ENCODE measurements around the gene ECT2L. TPM values are rescaled to one million over a fixed set of nuclear protein-coding genes. Genes with fewer than 3 reads are reported as not detected.

ECT2L gene
- total RNA-seq, 6 experiments from 2014 or later = not detected

DNA sequence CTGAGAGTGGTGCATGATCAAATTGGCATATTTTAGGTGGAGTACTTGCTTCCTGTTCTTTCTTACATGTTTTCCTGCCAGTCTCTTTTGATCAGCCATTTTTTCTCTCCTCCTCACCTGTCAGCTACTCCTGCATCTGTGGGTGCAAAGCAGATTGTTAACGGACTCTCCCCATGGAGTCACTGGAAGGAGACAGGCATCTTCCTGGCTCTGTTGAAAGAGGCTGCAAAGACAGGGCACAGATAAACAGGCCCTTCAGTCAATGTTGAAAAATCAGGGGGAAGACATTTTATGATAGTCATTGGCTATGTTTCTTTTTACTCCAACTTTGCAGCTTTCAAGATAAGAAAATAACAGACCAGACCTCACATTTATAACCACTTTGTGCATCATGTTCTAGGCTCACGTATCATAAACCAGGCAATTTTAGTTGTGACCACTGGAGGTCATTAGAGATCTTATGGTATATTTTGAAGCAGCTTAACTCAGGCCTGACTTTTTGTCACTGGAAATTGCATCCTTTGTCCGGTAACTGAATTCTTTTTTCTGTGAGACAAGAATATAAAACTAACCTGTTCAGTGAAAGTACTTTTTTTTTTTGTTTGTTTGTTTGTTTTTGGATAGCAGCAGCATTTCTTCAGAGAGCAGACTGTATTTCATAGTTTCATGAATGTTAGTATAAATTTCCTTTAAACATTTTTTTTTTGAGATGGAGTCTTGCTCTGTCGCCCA is 20.1 kb downstream of the ECT2L start:
- no peaks in the 10 kb centered on the region for H3K27me3 ChIP-seq
- 17% methylated on average over 3 of the region's 4 CpGs for WGBS (ENCODE audit: insufficient coverage, low coverage, low lambda C conversion rate, missing lambda C conversion rate)
- no peaks in the 10 kb centered on the region for H3K4me1 ChIP-seq
- no peak overlapping the region for H3K4me3 ChIP-seq
- intact Hi-C loops (cut with DNase I) = no loop called here
- no peak overlapping the region for H3K27ac ChIP-seq
- TF ChIP-seq POLR2A (IDR thresholded peaks at IDR 0.05) (no peak), CTCF (IDR thresholded peaks at IDR 0.05) (peak; percentile 64 to 77 (median 74))
- H3K36me3 ChIP-seq = no peaks in the 10 kb centered on the region
- DNase-seq = no peak
- no peaks in the 10 kb centered on the region for H3K9me3 ChIP-seq
- ATAC-seq = peak; percentile 83 to 88 (median 86)

DNA sequence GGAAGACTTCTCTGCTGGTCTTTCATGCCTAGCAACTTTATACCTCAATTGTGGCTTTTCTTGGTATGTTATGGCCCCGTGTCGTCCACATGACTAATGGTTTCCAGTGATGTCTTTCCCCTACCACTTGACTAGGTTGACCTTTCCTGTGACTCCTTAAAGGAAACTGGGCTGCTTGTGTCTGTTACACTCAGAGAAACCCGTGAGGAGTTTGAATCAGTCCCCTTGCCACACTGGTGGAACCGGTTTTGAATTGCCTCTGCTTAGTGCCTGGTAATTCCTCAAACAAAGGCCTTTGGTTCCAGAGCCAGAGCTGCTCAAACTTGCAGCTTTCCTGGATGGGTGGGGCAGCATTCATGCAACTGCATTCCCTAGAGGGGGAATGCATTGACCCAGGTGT is 21.9 kb downstream of the ECT2L start:
- WGBS (ENCODE audit: insufficient coverage, low coverage, low lambda C conversion rate, missing lambda C conversion rate) = 68% methylated on average over 4 of the region's 4 CpGs
- H3K36me3 ChIP-seq = no peaks in the 10 kb centered on the region
- TF ChIP-seq CTCF (IDR thresholded peaks at IDR 0.05) (no peak), POLR2A (IDR thresholded peaks at IDR 0.05) (no peak)
- no peaks in the 10 kb centered on the region for H3K27me3 ChIP-seq
- no peaks in the 10 kb centered on the region for H3K9me3 ChIP-seq
- no peaks in the 10 kb centered on the region for H3K4me1 ChIP-seq
- no peak overlapping the region for H3K27ac ChIP-seq
- DNase-seq = no peak
- H3K4me3 ChIP-seq = no peak overlapping the region
- intact Hi-C loops (cut with DNase I) = no loop called here
- peak in 1 of 4 donors; percentile 33 for ATAC-seq

- TF ChIP-seq CTCF (IDR thresholded peaks at IDR 0.05) (no peak), POLR2A (IDR thresholded peaks at IDR 0.05) (no peak)
- intact Hi-C loops (cut with DNase I) = no loop called here
- no peak overlapping the region for H3K27ac ChIP-seq
- ATAC-seq (no peak), DNase-seq (no peak)
- H3K27me3 ChIP-seq = no peaks in the 10 kb centered on the region
- H3K4me3 ChIP-seq = no peak overlapping the region
- WGBS (ENCODE audit: insufficient coverage, low coverage, low lambda C conversion rate, missing lambda C conversion rate) = 59% methylated on average over 10 of the region's 10 CpGs
- no peaks in the 10 kb centered on the region for H3K36me3 ChIP-seq
- no peaks in the 10 kb centered on the region for H3K9me3 ChIP-seq
- H3K4me1 ChIP-seq = no peaks in the 10 kb centered on the region
Observed at GRCh38 chr6:138818496-138819194, 22.8 kb downstream of the ECT2L start.

GRCh38 chr6:138821519-138821918 is 25.6 kb downstream of the ECT2L start:
- Histone ChIP-seq H3K4me3 (no peak overlapping the region), H3K36me3 (no peaks in the 10 kb centered on the region), H3K9me3 (no peaks in the 10 kb centered on the region), H3K27ac (no peak overlapping the region), H3K27me3 (no peaks in the 10 kb centered on the region), H3K4me1 (no peaks in the 10 kb centered on the region)
- no peak for ATAC-seq
- no peak for DNase-seq
- no peak for TF ChIP-seq CTCF (IDR thresholded peaks at IDR 0.05)
- TF ChIP-seq POLR2A (IDR thresholded peaks at IDR 0.05) = no peak
- intact Hi-C loops (cut with DNase I) = no loop called here
- WGBS (ENCODE audit: insufficient coverage, low coverage, low lambda C conversion rate, missing lambda C conversion rate) = 81% methylated on average over 4 of the region's 4 CpGs
